Measurements from ENCODE around the gene CSPG5.

CSPG5 gene

GRCh38 chr3:47573190-47574172 is 5.2 kb downstream of the CSPG5 start:
- no peak overlapping the region for H3K4me3 Mint-ChIP-seq
- H3K36me3 Mint-ChIP-seq (ENCODE audit: low read depth), result no peaks in the 10 kb centered on the region
- no peak overlapping the region for H3K27ac Mint-ChIP-seq
- peaks cover 43% of the 10 kb centered on the region for H3K27me3 Mint-ChIP-seq (ENCODE audit: low read depth)
- no peaks in the 10 kb centered on the region for H3K4me1 Mint-ChIP-seq (ENCODE audit: low read depth)
- no peaks in the 10 kb centered on the region for H3K9me3 Mint-ChIP-seq

DNA sequence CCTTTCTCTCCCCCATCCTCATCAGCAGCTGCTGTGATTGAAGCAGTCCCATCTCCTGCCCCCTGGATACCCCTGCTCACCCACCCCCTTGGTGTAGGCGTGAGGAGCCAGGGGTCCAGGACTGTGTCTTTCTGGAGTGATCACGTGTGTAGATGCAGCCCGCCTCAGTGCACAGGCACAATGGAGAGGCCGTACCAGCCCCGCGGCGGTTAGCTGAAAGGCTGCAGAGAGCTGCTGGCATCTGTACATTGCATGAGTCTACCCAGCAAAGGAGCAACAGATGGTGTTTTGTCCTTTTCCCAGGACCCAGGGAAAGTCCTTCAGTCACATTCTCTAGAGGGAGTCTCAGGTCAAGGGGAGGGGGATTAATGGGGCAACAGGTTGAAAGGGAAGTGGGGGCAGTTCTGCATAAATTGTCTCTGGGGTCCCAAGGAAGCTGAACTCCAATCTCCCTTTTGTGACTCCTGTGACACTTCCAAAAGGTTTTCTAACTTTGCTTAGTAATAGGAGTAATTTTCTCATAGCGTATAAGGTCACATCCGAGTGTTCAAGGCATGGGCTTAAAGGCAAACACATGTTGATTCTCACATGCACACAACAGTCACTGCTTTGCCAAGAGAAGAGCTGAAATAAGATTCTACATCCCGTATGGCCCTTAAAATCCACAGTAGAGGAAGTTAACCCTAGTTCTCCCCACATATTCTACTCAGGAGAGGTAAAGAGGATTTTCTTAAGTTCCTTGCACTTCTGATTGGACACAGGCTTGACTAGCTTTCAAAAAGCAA is 7.1 kb downstream of the CSPG5 start:
- Mint-ChIP-seq H3K9me3 (no peaks in the 10 kb centered on the region), H3K4me3 (no peak overlapping the region), H3K27ac (no peak overlapping the region), H3K4me1 (ENCODE audit: low read depth) (no peaks in the 10 kb centered on the region), H3K27me3 (ENCODE audit: low read depth) (peaks cover 42% of the 10 kb centered on the region), H3K36me3 (ENCODE audit: low read depth) (no peaks in the 10 kb centered on the region)

DNA sequence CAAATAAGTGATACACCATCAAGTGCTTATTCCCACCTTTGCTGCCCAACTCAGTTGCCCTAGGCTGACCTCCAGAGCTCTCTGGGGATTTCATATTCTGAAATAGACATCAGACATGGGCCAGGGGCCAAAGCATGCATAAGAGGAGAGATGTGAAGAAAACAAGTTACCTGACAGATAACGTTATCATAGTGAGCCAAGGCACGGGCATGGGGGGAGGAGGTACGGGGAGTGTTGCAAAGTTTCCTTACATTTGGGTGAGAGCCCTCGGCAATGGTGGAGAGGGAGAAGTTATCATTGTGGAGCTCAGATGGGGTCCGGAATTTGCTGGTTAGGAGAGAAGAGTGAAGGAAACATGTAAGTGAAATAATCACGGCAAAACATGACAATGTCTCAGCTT is 9.8 kb downstream of the CSPG5 start:
- no peak overlapping the region for H3K4me3 Mint-ChIP-seq
- no peaks in the 10 kb centered on the region for H3K9me3 Mint-ChIP-seq
- H3K27me3 Mint-ChIP-seq (ENCODE audit: low read depth), result peaks cover 33% of the 10 kb centered on the region

DNA sequence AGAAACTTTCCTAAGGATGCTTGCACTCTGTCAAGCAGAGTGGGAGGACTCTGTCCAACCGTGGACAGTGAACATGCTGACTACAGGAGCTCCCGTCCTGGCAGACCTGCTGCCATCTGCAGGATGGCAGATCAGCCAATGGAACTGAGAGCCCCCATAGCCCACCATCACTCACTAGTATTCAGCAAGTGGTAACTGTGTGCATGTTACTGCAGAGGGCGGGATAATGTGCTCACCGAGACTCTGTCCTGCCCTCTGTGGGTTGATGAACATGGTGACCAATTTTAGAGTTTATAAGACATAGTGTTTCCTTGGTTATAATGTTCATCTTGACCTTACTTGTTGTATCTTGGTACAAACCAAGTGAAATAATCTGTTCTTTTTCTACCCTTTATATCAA is 11.5 kb downstream of the CSPG5 start:
- Mint-ChIP-seq H3K4me1 (ENCODE audit: low read depth) (no peaks in the 10 kb centered on the region), H3K27ac (no peak overlapping the region), H3K27me3 (ENCODE audit: low read depth) (peaks cover 18% of the 10 kb centered on the region), H3K4me3 (no peak overlapping the region), H3K9me3 (no peaks in the 10 kb centered on the region), H3K36me3 (ENCODE audit: low read depth) (no peaks in the 10 kb centered on the region)

More for the DNA sequence above, 9.8 kb downstream of the CSPG5 start:
- Mint-ChIP-seq H3K27ac (no peak overlapping the region), H3K4me1 (ENCODE audit: low read depth) (no peaks in the 10 kb centered on the region), H3K36me3 (ENCODE audit: low read depth) (no peaks in the 10 kb centered on the region)

GRCh38 chr3:47566667-47567066 is 12.0 kb downstream of the CSPG5 start:
- no peak overlapping the region for H3K27ac Mint-ChIP-seq
- peaks cover 14% of the 10 kb centered on the region for H3K27me3 Mint-ChIP-seq (ENCODE audit: low read depth)

DNA sequence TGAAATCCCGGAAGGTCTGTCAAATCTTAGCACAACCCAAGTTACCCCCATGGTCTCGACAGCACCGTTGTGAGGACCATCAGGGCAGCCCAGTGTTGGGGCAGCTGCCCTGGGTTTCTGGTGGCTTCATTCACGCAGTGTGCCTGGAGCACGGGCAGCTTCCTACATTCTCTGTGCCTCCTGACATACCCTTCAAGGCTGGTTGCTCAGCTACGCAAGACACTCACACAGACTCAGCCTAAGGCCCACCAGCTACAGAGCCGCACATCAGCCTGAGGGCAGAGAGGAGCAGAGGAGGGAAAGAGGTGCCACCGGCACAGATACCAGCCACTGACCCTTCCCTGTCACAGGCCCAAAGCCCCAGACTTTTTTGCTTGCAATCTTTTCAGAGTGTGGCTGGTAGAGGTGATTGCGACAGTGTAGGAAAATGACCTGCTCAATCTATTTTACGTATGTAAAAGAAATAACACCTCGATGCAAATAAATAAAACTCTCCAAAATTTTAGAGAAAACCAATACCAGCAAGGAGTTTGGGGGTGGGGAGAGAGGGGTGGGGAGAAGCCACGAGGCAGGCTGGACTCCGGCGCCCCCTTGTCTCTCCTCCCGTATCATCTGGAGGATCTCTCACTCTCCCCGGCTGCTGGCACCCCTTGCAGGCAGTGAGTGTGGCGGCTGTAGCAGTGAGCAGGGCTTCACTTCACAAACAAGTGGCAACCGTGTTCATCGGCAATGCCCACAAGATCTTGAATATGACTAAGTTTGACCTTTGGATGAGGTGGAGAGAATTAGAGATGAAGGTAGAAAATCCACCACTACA is 12.7 kb downstream of the CSPG5 start:
- H3K9me3 Mint-ChIP-seq, result no peaks in the 10 kb centered on the region
- H3K27ac Mint-ChIP-seq, result no peak overlapping the region
- peaks cover 9% of the 10 kb centered on the region for H3K27me3 Mint-ChIP-seq (ENCODE audit: low read depth)
- H3K36me3 Mint-ChIP-seq (ENCODE audit: low read depth), result no peaks in the 10 kb centered on the region
- H3K4me1 Mint-ChIP-seq (ENCODE audit: low read depth), result no peaks in the 10 kb centered on the region
- H3K4me3 Mint-ChIP-seq, result no peak overlapping the region

More at GRCh38 chr3:47566667-47567066, 12.0 kb downstream of the CSPG5 start:
- Mint-ChIP-seq H3K4me1 (ENCODE audit: low read depth) (no peaks in the 10 kb centered on the region), H3K36me3 (ENCODE audit: low read depth) (no peaks in the 10 kb centered on the region), H3K9me3 (no peaks in the 10 kb centered on the region), H3K4me3 (no peak overlapping the region)

GRCh38 chr3:47556351-47556750 is 22.3 kb downstream of the CSPG5 start:
- peaks cover 15% of the 10 kb centered on the region for H3K27me3 Mint-ChIP-seq (ENCODE audit: low read depth)
- no peak overlapping the region for H3K4me3 Mint-ChIP-seq
- no peaks in the 10 kb centered on the region for H3K4me1 Mint-ChIP-seq (ENCODE audit: low read depth)
- H3K9me3 Mint-ChIP-seq, result no peaks in the 10 kb centered on the region
- H3K27ac Mint-ChIP-seq, result no peak overlapping the region
- no peaks in the 10 kb centered on the region for H3K36me3 Mint-ChIP-seq (ENCODE audit: low read depth)

GRCh38 chr3:47554335-47554734 is 24.3 kb downstream of the CSPG5 start:
- no peaks in the 10 kb centered on the region for H3K36me3 Mint-ChIP-seq (ENCODE audit: low read depth)
- no peaks in the 10 kb centered on the region for H3K4me1 Mint-ChIP-seq (ENCODE audit: low read depth)
- no peak overlapping the region for H3K4me3 Mint-ChIP-seq
- H3K27me3 Mint-ChIP-seq (ENCODE audit: low read depth), result peaks cover 26% of the 10 kb centered on the region
- no peaks in the 10 kb centered on the region for H3K9me3 Mint-ChIP-seq
- H3K27ac Mint-ChIP-seq, result no peak overlapping the region

DNA sequence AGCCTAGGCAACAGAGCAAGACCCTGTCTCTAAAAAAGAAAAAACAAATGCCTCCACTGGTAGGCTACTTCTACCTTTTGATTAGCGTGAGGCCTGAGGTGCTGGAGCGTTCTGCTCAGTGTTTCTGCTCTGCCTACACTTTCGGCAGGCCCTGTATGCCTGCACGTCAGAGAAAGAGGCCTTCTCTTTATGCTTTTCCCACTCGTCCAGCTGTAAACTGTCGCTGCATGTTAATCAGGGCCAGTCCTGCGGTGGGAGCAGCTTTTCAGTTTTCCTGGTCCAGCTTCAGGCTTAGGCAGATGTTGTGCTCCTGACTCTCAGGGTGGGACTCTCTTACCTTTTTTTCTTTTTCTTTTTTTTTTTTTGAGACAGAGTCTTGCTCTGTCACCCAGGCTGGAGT is 25.3 kb downstream of the CSPG5 start:
- no peaks in the 10 kb centered on the region for H3K4me1 Mint-ChIP-seq (ENCODE audit: low read depth)
- no peaks in the 10 kb centered on the region for H3K36me3 Mint-ChIP-seq (ENCODE audit: low read depth)
- H3K27ac Mint-ChIP-seq, result no peak overlapping the region
- peaks cover 28% of the 10 kb centered on the region for H3K27me3 Mint-ChIP-seq (ENCODE audit: low read depth)
- no peak overlapping the region for H3K4me3 Mint-ChIP-seq
- H3K9me3 Mint-ChIP-seq, result no peaks in the 10 kb centered on the region

DNA sequence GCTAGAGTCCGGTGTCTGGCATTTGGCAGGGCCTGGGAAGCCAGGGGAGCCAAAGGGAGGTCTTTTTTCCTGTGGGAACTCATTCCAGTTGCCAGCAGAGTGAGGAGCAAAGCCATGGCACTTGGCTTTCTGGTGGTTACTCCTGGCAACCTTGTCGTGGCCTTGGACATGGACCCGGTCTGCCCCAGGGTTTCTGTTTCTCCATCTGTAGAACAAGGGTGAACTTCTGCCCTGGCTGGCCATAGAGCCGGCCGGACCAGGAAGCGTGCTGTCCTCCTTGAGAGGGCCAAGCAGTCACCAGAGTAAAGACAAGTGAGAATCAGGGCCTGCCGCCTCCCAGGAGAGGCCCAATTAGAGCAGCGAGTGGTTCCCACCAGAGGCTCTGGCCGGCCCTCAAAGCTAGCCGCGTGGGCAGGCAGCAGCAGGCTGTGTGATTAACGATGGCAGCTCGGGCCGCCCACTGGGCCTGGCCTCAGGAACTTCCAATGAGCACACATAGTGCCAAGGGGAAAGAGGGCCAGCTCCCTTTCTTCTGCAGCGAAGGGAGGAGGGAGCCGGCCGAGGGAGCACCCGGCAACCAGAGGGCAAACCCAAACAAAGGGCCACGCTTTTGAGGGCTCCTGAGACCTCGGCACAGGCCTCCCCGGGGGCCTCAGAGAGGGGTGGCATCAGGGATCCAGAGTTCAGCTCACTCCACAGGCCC is 36.0 kb downstream of the CSPG5 start:
- no peaks in the 10 kb centered on the region for H3K9me3 Mint-ChIP-seq
- peaks cover 7% of the 10 kb centered on the region for H3K27me3 Mint-ChIP-seq (ENCODE audit: low read depth)
- H3K4me3 Mint-ChIP-seq, result no peak overlapping the region
- no peaks in the 10 kb centered on the region for H3K36me3 Mint-ChIP-seq (ENCODE audit: low read depth)
- no peaks in the 10 kb centered on the region for H3K4me1 Mint-ChIP-seq (ENCODE audit: low read depth)
- no peak overlapping the region for H3K27ac Mint-ChIP-seq

GRCh38 chr3:47541583-47542108 is 37.0 kb downstream of the CSPG5 start:
- H3K9me3 Mint-ChIP-seq, result no peaks in the 10 kb centered on the region
- peaks cover 7% of the 10 kb centered on the region for H3K27me3 Mint-ChIP-seq (ENCODE audit: low read depth)
- H3K4me1 Mint-ChIP-seq (ENCODE audit: low read depth), result no peaks in the 10 kb centered on the region
- no peaks in the 10 kb centered on the region for H3K36me3 Mint-ChIP-seq (ENCODE audit: low read depth)
- no peak overlapping the region for H3K27ac Mint-ChIP-seq
- no peak overlapping the region for H3K4me3 Mint-ChIP-seq

DNA sequence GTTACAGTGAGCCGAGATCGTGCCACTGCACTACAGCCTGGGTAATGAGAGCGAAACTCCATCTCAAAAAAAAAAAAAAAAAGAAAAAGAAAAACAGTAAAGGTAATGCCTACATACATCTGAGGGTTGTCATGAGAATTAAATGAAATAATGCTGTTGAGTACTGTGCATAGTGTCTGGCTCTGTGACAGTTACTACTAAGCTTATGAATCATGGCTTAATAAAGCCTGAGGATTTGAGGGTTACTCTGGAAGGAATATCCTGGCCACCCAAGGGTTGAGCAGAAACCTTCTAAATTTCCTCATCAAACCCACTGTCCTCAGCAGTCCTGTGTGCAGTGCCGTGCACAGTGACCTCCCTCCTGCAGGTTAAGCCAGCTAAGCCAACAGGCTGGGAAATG is 38.4 kb downstream of the CSPG5 start:
- Mint-ChIP-seq H3K4me1 (ENCODE audit: low read depth) (peaks cover 1% of the 10 kb centered on the region), H3K27ac (no peak overlapping the region), H3K4me3 (no peak overlapping the region), H3K36me3 (ENCODE audit: low read depth) (no peaks in the 10 kb centered on the region), H3K9me3 (no peaks in the 10 kb centered on the region), H3K27me3 (ENCODE audit: low read depth) (peaks cover 5% of the 10 kb centered on the region)

DNA sequence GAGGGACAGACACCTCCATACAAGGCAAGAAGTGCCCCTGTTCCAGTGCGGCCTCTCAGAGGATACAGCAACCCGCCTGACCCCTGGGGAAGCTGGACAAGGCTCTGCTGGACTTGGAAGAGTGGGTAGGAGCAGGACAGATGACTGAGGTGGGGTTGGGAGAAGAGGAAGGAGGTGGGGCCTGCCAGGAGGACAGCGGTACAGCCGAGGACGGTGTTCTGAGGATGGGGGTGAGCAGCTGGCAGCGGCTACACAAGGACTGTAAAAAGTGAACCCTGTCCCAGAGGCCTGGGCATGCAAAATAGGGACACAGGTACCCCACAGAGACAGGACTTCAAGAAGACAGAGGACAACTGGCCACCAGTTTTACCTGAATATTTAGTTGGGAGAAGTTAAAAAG is 41.7 kb downstream of the CSPG5 start:
- no peaks in the 10 kb centered on the region for H3K9me3 Mint-ChIP-seq
- no peak overlapping the region for H3K4me3 Mint-ChIP-seq
- H3K36me3 Mint-ChIP-seq (ENCODE audit: low read depth), result no peaks in the 10 kb centered on the region
- H3K27ac Mint-ChIP-seq, result no peak overlapping the region
- peaks cover 5% of the 10 kb centered on the region for H3K27me3 Mint-ChIP-seq (ENCODE audit: low read depth)
- peaks cover 1% of the 10 kb centered on the region for H3K4me1 Mint-ChIP-seq (ENCODE audit: low read depth)

Measured in T-helper 1 cell treated with Interleukin-12 subunit alpha and Interleukin-12 subunit beta and Interleukin-4 antibody, amounts not matched to agents 30 μg/mL and 1 μg/mL, for 36 hours (primary cell).